GM18951 (cell line): ENCODE results near the gene SNCB.

Source experiments
- POLR2A ChIP-seq: IDR thresholded peaks from 4 replicates; pipeline ENCODE4 v1.6.1; 2011; ENCODE audit warnings: mild to moderate bottlenecking; ENCODE audit not compliant: insufficient read length, insufficient read depth; ENCODE audit errors: extremely low read depth
- in situ Hi-C: fragments of 300-500 bp; cut with MboI; formaldehyde crosslinking; loops from one replicate; pipeline ENCODE4 v1.12.0; 2022; ENCODE audit warnings: low sequenced_read_pairs, mixed read lengths, inconsistent platforms; ENCODE audit not compliant: unreplicated experiment

SNCB gene

GRCh38 chr5:176658817-176659511, 28.6 kb upstream of the SNCB start:
- in situ Hi-C loops: loop anchor here (25.0 kb wide), 1 partner anchor 453 kb away; no protein-coding TSS in a partner anchor
- no peak for TF ChIP-seq POLR2A

GRCh38 chr5:176658007-176658599, 27.8 kb upstream of the SNCB start:
- no peak for TF ChIP-seq POLR2A
- in situ Hi-C loops: loop anchor here (25.0 kb wide), 1 partner anchor 454 kb away; no protein-coding TSS in a partner anchor

- in situ Hi-C loops: loop anchor here (25.0 kb wide), 1 partner anchor 456 kb away; no protein-coding TSS in a partner anchor
- no peak for TF ChIP-seq POLR2A
Measured at GRCh38 chr5:176656467-176656990, 26.2 kb upstream of the SNCB start.

- in situ Hi-C loops: loop anchor here (25.0 kb wide), 1 partner anchor 457 kb away; no protein-coding TSS in a partner anchor
- no peak for TF ChIP-seq POLR2A
Measured at GRCh38 chr5:176654856-176655255, 24.5 kb upstream of the SNCB start.

GRCh38 chr5:176653401-176654385, 23.4 kb upstream of the SNCB start:
- in situ Hi-C loops: loop anchor here (25.0 kb wide), 1 partner anchor 459 kb away; no protein-coding TSS in a partner anchor

GRCh38 chr5:176652136-176652535, 21.8 kb upstream of the SNCB start:
- TF ChIP-seq POLR2A: no peak
- in situ Hi-C loops: loop anchor here (25.0 kb wide), 1 partner anchor 460 kb away; no protein-coding TSS in a partner anchor

More at GRCh38 chr5:176653401-176654385, 23.4 kb upstream of the SNCB start:
- TF ChIP-seq POLR2A: no peak

- in situ Hi-C loops: loop anchor here (25.0 kb wide), 1 partner anchor 461 kb away; no protein-coding TSS in a partner anchor
- no peak for TF ChIP-seq POLR2A
Measured at GRCh38 chr5:176651472-176651980, 21.2 kb upstream of the SNCB start.

- in situ Hi-C loops: loop anchor here (25.0 kb wide), 1 partner anchor 462 kb away; no protein-coding TSS in a partner anchor
- TF ChIP-seq POLR2A: no peak
Measured at GRCh38 chr5:176650354-176650884, 20.1 kb upstream of the SNCB start.

GRCh38 chr5:176648474-176649194, 18.3 kb upstream of the SNCB start:
- no peak for TF ChIP-seq POLR2A
- in situ Hi-C loops: no loop called here

- in situ Hi-C loops: no loop called here
- no peak for TF ChIP-seq POLR2A
Measured at GRCh38 chr5:176647843-176648473, 17.6 kb upstream of the SNCB start.
